ENCODE measurements around the gene TRAPPC1. TPM values are rescaled to one million over a fixed set of nuclear protein-coding genes. Genes with fewer than 3 reads are reported as not detected.

TRAPPC1 gene
- total and polyA plus RNA-seq, 10 of the 15 experiments (the other 5 are each of a cell fraction or from before 2014, with no cell fraction given), result 31.3 to 306 (median 134) TPM

DNA sequence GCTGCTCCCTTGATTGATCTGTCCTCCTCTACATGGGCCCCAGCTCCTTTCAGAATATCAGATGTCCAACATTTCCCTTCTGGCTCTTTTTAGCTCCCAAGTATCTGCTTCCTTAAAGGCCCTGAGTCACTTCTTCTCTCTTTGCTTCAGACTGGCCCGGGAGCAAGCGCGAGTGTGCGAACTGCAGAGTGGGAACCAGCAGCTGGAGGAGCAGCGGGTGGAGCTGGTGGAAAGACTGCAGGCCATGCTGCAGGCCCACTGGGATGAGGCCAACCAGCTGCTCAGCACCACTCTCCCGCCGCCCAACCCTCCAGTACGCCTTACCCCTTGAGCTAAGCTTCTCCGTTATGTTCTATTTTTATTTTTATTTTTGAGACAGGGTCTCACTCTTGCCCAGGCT is 12.6 kb upstream of the TRAPPC1 start (continued):
- TF ChIP-seq, protein P1, sequence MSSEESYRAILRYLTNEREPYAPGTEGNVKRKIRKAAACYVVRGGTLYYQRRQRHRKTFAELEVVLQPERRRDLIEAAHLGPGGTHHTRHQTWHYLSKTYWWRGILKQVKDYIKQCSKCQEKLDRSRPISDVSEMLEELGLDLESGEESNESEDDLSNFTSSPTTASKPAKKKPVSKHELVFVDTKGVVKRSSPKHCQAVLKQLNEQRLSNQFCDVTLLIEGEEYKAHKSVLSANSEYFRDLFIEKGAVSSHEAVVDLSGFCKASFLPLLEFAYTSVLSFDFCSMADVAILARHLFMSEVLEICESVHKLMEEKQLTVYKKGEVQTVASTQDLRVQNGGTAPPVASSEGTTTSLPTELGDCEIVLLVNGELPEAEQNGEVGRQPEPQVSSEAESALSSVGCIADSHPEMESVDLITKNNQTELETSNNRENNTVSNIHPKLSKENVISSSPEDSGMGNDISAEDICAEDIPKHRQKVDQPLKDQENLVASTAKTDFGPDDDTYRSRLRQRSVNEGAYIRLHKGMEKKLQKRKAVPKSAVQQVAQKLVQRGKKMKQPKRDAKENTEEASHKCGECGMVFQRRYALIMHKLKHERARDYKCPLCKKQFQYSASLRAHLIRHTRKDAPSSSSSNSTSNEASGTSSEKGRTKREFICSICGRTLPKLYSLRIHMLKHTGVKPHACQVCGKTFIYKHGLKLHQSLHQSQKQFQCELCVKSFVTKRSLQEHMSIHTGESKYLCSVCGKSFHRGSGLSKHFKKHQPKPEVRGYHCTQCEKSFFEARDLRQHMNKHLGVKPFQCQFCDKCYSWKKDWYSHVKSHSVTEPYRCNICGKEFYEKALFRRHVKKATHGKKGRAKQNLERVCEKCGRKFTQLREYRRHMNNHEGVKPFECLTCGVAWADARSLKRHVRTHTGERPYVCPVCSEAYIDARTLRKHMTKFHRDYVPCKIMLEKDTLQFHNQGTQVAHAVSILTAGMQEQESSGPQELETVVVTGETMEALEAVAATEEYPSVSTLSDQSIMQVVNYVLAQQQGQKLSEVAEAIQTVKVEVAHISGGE (CRISPR knock-in tag; IDR thresholded peaks at IDR 0.05), result no peak
- TF ChIP-seq SREBF2 (IDR thresholded peaks at IDR 0.05; ENCODE audit: low read length) (no peak), NFYB (IDR thresholded peaks at IDR 0.05; ENCODE audit: insufficient read depth, low read depth, low read length) (no peak), TARDBP (IDR thresholded peaks at IDR 0.05; ENCODE audit: borderline replicate concordance) (no peak), BMI1 (IDR thresholded peaks at IDR 0.05; ENCODE audit: borderline replicate concordance) (no peak), IKZF1 (conservative IDR thresholded peaks at IDR 0.05) (no peak), CEBPZ (IDR thresholded peaks at IDR 0.05; ENCODE audit: low read depth, low read length) (no peak), YBX1 (IDR thresholded peaks at IDR 0.05) (no peak)

All from GM12878 (cell line).